ENCODE data around the gene C3orf49. TPM values are rescaled to one million over a fixed set of nuclear protein-coding genes. Genes with fewer than 3 reads are reported as not detected.

C3orf49 gene
- total and polyA plus RNA-seq, 8 donors: 0.66 to 1.3 (median 1.0) TPM; not detected in 2

GRCh38 chr3:63863150-63864007, 44.3 kb downstream of the C3orf49 start, which contains the start of the genes ATXN7 and THOC7:
TSS of gene ATXN7 (plus strand) at chr3:63863867. CDS start at chr3:63912599, 48,732 bp downstream.
TSS of gene THOC7 (minus strand) at chr3:63863805. CDS start at chr3:63863790, 15 bp downstream.
- H3K27me3 ChIP-seq: no peaks in the 10 kb centered on the region
- no peak for TF ChIP-seq CTCF (IDR thresholded peaks at IDR 0.05)
- intact Hi-C loops (cut with DNase I): no loop called here
- ATAC-seq (peak; percentile 83), DNase-seq (peak; percentile 56 to 94 (median 65))
- peak within 1 kb of the TSS; percentile 80 to 96 for H3K4me3 ChIP-seq
- no peaks in the 10 kb centered on the region for H3K9me3 ChIP-seq
- no peaks in the 10 kb centered on the region for H3K36me3 ChIP-seq
- peak within 1 kb of the TSS; percentile 86 to 96 for H3K27ac ChIP-seq
- peaks cover 6 to 25% of the 10 kb centered on the region in 2 donors for H3K4me1 ChIP-seq

- DNase-seq (peak; percentile 32 to 88 (median 50)), ATAC-seq (peak; percentile 73)
- H3K4me1 ChIP-seq: peaks cover 6 to 25% of the 10 kb centered on the region in 2 donors
- intact Hi-C loops (cut with DNase I): no loop called here
- no peak for TF ChIP-seq CTCF (IDR thresholded peaks at IDR 0.05)
- H3K9me3 ChIP-seq: no peaks in the 10 kb centered on the region
- no peaks in the 10 kb centered on the region for H3K27me3 ChIP-seq
- no peaks in the 10 kb centered on the region for H3K36me3 ChIP-seq
- H3K4me3 ChIP-seq: peak overlapping the region; percentile 80 to 96
- peak overlapping the region; percentile 85 to 96 for H3K27ac ChIP-seq
Observed at GRCh38 chr3:63864008-63864964, 45.2 kb downstream of the C3orf49 start.

GRCh38 chr3:63864965-63865327, 45.8 kb downstream of the C3orf49 start:
- H3K4me1 ChIP-seq: peaks cover 6 to 25% of the 10 kb centered on the region in 2 donors
- H3K36me3 ChIP-seq: no peaks in the 10 kb centered on the region
- peak overlapping the region; percentile 85 to 96 for H3K27ac ChIP-seq
- H3K27me3 ChIP-seq: no peaks in the 10 kb centered on the region
- intact Hi-C loops (cut with DNase I): no loop called here
- ATAC-seq (no peak), DNase-seq (no peak)
- TF ChIP-seq CTCF (IDR thresholded peaks at IDR 0.05): no peak
- peak overlapping the region; percentile 80 to 96 for H3K4me3 ChIP-seq
- no peaks in the 10 kb centered on the region for H3K9me3 ChIP-seq

GRCh38 chr3:63867225-63867624, 48.1 kb downstream of the C3orf49 start:
- Histone ChIP-seq H3K36me3 (no peaks in the 10 kb centered on the region), H3K9me3 (no peaks in the 10 kb centered on the region), H3K4me3 (no peak overlapping the region), H3K4me1 (peaks cover 6 to 21% of the 10 kb centered on the region in 2 donors), H3K27ac (no peak overlapping the region), H3K27me3 (no peaks in the 10 kb centered on the region)
- intact Hi-C loops (cut with DNase I): no loop called here
- DNase-seq: no peak
- no peak for ATAC-seq
- no peak for TF ChIP-seq CTCF (IDR thresholded peaks at IDR 0.05)
